ENCODE data around the gene IGF2BP1. TPM values are rescaled to one million over a fixed set of nuclear protein-coding genes. Genes with fewer than 3 reads are reported as not detected.

IGF2BP1 gene
- total and polyA plus RNA-seq, 2 of the 8 experiments (the other 6 are each of a cell fraction or from before 2014, with no cell fraction given) = 41.6 to 513 TPM

GRCh38 chr17:49093131-49093530 lies 95.9 kb downstream of the IGF2BP1 start (continued):
- TF ChIP-seq CTCF (IDR thresholded peaks at IDR 0.05; ENCODE audit: control extremely low read depth in 1 of 3, insufficient read depth in 1 of 3, low read depth in 1 of 3, low read length in 3 of 3) = no peak
- no peak for TF ChIP-seq CEBPB (IDR thresholded peaks at IDR 0.05; ENCODE audit: low read depth, low read length)
- TF ChIP-seq EP300 (IDR thresholded peaks at IDR 0.05; ENCODE audit: borderline replicate concordance in 1 of 2, low read depth in 2 of 2, low read length in 2 of 2) = no peak
- no peak for TF ChIP-seq CTBP2 (IDR thresholded peaks at IDR 0.05; ENCODE audit: borderline replicate concordance, insufficient read depth, insufficient read length, low read length)
- no peak for TF ChIP-seq E2F6 (IDR thresholded peaks at IDR 0.05)
- TF ChIP-seq PHF8 (conservative IDR thresholded peaks at IDR 0.05; ENCODE audit: low read depth, low read length) = no peak
- TF ChIP-seq BACH1 (IDR thresholded peaks at IDR 0.05; ENCODE audit: low read length) = no peak
